NOMO-1 treated with DMSO at 0.1 percent for 48 hours (cell line): ENCODE measurements around the gene TMEM175.
"Not testable (repeated sequence)": the region's sequence is repeated elsewhere in the genome, so short reads cannot be mapped to it uniquely, and the experiment has no call there.

Experiments
- DNase-seq: peaks from one replicate; lab custom pipeline; 2025; ENCODE audit not compliant: unreplicated experiment; lab: John Stamatoyannopoulos, UW

Gene TMEM175

DNA sequence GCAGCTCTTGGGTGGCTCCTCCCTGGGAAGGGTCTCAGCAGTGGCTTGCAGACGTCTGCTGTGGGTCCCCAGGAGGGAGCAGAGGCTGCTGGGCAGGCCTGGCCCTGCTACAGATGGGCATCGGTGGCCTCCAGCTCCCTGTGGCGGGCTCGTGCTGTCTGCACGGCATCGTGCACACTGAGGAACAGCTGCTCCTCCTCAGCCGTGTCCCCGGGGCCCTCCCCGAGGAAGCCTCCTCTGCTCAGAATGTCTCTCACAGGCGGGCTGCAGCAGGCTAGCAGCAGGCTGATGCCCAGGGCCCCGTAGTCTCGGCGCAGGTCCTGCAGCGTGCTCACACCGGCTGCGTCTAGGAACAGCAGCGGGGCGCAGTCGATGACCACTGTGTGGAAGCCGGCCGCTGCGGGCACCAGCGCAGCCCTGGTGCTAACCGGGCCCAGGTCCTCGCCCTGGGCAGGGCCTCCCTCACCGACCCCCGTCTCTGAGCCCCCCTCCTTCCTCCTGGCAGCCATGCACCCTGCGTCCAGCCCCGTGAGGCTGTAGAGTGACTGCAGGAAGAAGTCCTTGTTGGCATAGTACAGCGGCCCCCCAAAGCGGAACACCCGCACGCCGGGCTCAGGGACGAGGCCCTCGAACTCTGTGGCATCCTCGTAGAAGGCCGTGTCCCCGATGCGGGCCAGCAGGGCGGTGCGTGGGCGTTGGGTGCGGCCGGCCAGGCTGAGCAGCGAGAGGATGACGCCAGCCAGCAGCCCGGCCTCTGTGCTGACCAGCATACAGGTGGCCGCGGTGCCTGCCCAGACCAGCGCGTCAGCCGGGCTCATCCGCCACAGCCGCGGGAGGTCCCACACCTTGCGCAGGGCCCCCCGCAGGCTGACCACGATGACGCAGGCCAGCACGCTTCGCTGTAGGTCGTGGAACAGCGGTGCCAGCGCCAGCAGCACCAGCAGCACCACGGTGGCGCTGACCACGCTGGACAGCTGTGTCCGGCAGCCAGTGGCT, 56.8 kb downstream of the TMEM175 start:
- DNase-seq, result no peak

DNA sequence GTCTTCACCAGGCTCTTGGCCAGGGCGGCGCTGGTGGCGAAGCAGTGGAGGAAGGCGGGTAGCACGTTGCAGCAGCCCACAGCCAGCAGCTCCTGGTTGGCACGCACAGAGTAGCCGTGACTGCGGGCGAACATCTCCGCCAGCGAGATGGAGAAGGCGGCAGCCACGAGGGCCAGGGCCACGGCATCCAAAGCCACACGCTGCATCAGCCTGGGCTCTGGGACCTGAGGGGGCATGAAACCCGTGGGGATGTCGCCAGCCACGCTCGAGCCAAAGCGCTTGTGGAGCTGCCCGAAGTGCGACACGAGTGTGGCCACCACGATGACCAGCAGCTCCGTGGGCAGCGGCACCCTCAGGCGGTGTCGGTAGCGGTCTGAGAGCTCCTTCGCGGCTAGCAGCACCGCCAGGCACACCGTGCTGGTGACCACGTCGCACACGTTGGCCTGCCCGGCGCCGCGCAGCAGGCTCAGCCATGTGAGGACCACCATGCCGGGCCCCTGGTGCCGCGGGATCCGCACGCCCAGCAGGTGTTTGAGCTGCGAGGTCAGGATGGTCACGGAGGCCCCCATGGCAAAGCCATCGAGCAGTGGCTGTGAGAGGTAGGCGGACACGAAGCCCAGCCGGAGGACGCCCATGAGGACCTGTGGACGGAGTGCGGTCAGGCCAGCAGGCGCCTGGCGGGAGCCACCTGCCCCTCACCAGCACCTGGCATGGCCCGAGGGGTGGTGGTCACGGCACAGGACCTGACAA, 57.6 kb downstream of the TMEM175 start:
- DNase-seq, result no peak

DNA sequence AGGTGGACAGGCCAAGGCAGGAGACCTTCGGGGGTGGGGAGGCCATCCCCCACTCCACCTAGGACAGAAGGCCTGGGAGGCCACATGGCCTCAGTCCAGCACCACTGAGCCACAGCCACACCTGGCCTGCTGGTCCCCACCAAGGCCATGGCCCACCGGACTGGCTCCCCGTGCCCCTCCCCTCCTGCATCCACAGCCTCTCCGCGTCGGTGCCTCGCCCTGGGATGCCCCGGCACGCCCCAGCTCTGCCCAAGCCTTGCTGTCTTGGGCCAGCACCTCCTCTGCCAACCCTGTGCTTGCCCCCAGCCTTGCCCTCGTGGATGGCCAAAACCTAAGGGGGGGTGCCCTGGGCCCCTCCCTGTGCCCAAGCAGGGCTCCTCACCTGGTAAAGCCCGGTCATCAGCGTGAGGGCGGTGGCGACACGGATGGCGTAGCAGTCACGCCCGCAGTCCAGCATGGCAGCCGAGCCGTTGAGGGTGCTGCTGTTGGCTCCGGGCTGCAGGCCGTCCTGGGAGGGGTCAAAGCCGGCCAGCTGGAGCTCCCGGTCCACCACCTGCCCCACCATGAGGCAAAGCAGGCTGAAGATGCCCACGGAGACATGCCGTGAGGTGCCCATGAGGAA, 58.6 kb downstream of the TMEM175 start:
- no peak for DNase-seq

- DNase-seq, result no peak
Observed at GRCh38 chr4:991451-992296, 59.4 kb downstream of the TMEM175 start.

GRCh38 chr4:992297-993110, 60.2 kb downstream of the TMEM175 start:
- no peak for DNase-seq

DNA sequence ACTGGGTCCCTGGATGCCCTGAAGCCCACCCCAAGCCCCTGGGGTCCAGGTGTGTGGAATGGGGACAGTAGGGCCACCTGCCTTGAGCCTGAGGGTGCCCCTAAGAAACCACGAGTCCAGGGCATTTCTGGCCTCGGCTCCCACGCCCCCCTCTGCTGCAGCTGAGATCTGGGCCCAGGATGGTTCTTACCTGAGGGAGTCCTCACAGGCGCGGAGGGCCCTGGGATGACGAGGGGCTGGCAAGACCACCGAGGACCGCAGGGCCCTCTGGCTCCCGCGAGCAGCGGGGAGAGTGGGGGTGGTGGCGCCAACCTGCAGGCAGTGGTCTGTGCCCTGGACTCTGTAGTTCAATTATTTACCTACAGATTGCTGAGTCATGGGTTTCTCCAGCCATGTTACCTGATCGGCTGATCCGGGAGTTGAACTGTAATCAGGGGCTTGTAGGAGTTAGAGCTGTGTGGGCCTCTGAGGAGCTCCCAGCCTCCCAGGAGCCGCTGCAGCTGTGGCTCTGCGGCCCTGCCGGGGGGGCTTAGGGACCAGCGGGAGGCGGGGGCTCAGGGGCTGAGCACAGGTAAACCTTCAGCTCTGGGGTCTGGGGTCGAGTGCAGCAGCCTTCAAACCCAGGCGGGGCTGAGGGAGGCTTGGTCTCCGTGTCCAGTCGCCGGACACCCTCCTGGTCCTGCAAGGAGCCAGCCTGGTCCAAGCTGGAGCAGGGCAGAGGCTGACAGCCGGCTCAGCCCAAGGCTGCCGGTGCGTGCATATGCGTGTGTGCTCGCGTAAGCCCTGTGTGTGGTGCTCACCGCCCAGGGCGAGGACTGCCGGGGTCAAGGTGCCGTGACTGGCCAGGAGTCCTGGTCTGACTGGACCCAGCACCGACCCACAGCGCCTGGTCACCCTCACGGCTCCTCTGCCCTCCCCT, 61.1 kb downstream of the TMEM175 start, which contains the start of gene SLC26A1:
SLC26A1 (minus strand) TSS at position 294 of the 919 bp plus-strand sequence. CDS start 1,701 bp downstream, outside the sequence.
- DNase-seq, result no peak

GRCh38 chr4:995311-996026, 63.2 kb downstream of the TMEM175 start:
- no peak for DNase-seq

DNA sequence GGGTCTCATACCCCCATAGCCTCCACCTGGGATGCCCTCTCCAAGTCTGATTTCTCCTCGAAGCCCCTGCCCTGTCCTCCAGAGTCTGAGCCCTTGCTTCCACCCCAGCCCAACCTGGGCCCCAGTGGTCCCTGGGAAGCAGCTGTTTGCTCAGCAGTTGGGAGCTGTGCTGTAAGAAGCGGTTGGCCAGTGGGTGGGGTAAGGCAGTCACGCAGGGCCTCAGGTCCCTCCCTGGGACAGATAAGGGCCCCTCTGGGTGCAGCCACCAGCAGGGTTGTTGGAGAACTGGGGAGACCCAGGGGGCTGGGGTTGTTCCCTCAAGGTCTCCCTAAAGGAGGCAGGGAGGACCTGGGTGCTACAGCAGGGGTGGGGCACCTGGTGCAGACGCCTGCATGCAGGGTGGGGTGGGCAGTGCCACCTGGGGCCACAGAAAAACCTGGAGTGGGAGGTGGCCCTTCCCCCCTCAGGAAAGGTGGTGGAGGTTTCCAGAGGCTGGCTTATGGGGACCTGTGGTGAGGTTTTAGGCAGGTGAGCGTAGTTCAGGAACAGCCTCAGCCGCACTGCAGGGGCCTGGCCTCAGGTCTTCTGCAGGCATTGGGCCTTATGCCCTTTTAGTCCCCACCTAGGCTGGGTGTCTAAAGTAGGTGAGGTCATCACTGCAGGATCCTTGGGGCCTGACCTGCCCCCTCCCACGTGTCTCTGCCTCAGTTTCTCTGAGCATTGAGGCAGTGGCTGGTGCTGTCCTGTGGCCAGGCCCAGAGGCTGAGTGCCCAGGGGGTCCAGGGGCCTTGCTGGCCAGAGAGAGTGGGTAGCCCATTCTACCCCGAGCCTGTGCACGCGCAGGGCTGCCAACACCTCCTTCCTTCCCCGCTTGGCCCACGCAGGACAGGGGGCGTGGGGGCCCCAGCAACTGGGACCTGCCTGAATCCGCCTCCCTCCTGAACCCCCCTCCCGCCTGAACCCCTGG, 64.1 kb downstream of the TMEM175 start:
- no peak for DNase-seq

GRCh38 chr4:996997-997374, 64.7 kb downstream of the TMEM175 start:
- no peak for DNase-seq

DNA sequence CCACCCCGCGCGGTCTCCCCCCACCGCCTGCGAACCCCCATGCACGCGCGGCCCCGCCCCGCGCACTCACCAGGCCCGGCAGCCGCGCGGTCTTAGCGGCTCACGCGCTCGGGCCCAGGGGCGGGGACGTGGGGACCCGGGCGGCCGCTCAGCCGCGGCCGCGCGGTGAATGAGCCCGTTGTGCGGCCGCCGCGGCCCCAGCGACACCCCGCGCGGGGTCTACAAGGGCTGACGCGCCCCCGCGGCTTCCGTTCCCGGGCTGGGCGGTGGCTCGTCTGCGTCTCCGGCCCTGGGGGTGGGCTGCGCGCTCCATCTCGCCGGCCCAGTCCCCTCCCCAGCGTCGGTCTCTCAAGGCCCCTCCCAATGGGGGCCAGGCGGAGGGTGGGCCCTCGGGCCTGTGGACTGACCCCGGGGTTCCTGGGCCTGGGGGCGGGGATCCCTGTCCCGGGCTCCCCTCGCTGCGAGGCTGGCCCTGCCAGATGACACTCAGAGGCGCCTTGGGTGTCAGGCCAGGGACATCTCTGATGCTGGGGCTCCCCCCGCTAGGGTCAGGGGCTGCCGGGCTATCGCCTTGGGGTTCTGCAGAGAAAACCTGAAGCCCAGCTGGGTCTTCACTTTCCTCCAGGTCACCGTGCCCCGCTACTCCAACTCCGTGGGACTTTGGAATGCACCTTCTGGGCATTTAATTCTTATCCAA, 65.3 kb downstream of the TMEM175 start:
- no peak for DNase-seq

DNA sequence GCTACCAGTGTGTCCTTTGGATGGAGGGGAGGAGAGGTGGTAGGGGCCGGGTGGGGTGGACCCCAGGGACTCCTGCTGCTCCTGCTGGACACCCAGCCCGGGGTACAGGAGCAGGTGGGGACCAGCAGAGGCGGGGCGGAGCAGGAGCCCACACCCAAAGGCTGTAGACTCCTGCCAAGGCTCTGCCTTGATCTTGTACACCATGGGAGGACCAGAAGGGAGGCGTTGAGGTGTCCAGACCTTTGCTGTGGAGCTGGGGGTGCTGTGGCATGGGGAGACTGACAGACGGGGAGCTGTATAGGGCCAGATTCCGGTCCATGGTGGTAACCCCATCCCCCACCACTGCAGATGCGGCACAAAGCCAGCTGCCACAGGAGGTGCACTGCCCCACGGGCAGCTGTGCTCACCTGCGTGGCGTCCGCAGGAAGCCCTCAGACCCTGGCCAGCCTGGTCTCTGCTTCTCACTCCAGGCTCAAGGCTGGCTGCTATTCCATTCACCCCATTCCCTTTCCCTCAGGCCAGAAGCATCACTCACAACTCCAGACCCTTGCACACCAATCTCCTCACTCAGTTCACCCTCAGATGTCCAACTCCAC, 65.9 kb downstream of the TMEM175 start:
- DNase-seq, result no peak

- DNase-seq, result not testable (repeated sequence)
Observed at GRCh38 chr4:999240-999863, 67.1 kb downstream of the TMEM175 start.

DNA sequence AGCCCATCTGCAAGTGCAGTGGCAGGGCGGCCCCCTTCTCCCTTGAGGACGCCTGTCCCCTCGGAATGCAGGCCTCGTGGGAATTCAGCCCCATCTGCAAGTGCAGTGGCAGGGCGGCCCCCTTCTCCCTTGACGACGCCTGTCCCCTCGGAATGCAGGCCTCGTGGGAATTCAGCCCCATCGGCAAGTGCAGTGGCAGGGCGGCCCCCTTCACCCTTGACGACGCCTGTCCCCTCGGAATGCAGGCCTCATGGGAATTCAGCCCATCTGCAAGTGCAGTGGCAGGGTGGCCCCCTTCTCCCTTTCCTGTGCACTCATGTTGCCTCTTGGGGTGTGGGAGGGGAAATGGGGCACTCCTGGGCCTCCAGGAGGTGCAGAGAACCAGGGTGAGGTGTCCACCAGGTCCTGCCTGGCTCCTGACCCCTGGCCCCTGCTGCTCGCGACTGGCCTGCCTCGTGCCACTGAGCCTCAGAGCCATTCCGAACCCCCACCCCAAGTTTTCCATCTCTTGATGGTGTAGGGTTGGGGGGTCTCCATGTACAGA, 67.7 kb downstream of the TMEM175 start:
- DNase-seq, result no peak

DNA sequence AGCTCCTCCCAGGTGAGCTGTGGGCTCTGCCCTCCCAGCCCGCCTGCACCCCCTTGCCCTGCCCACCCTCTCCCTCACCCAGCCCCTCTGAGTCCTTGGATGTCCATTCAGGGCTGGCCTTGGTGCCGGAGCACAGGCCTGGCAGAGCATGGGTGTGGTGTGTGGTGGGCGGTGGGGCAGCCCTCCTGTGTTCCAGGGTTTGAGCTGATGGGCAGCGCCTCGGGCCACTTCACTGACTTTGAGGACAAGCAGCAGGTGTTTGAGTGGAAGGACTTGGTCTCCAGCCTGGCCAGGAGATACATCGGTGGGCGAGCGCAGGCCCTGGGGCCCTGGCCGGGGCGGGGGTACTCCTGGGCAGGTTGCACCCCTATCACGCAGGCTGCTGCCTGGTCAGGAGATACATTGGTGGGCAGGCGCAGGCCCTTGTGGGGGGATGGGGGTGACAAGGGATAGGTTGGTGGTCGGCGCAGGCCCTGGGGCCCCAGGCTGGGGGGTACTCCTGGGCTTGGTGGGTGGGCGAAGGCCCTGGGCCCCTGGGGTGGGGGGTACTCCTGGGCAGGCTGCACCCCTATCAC, 68.5 kb downstream of the TMEM175 start:
- DNase-seq, result no peak
